Kidney glomerular epithelial cell (primary cell): ENCODE results near the gene GPR3.

ENCODE experiments used
- DNase-seq: peaks from one replicate; lab custom pipeline; 2025; lab: John Stamatoyannopoulos, UW

GPR3 gene

GRCh38 chr1:27358928-27359313, 33.5 kb upstream of the GPR3 start:
- DNase-seq = no peak

GRCh38 chr1:27359822-27360158, 32.6 kb upstream of the GPR3 start:
- no peak for DNase-seq

GRCh38 chr1:27360159-27361043, 32.0 kb upstream of the GPR3 start:
- DNase-seq = no peak

- no peak for DNase-seq
Observed at GRCh38 chr1:27361044-27361402, 31.4 kb upstream of the GPR3 start.

GRCh38 chr1:27361553-27361952, 30.9 kb upstream of the GPR3 start:
- no peak for DNase-seq

GRCh38 chr1:27363766-27364695, 28.4 kb upstream of the GPR3 start:
- no peak for DNase-seq

GRCh38 chr1:27364696-27365371, 27.6 kb upstream of the GPR3 start:
- no peak for DNase-seq

GRCh38 chr1:27365372-27366112, 26.9 kb upstream of the GPR3 start:
- peak; percentile 92 for DNase-seq

- DNase-seq = peak; percentile 39
Observed at GRCh38 chr1:27366113-27366410, 26.4 kb upstream of the GPR3 start.

- peak; percentile 48 for DNase-seq
Observed at GRCh38 chr1:27366411-27367159, 25.8 kb upstream of the GPR3 start, which contains the start of gene MAP3K6. Gene MAP3K6, minus strand, starts transcription at chr1:27366961. Its CDS starts 364 bp downstream, at chr1:27366597.

GRCh38 chr1:27367160-27367650, 25.2 kb upstream of the GPR3 start:
- no peak for DNase-seq

- DNase-seq = peak; percentile 3
Observed at GRCh38 chr1:27368869-27369582, 23.4 kb upstream of the GPR3 start.

- peak; percentile 77 for DNase-seq
Observed at GRCh38 chr1:27372022-27372807, 20.2 kb upstream of the GPR3 start.

- no peak for DNase-seq
Observed at GRCh38 chr1:27372808-27373690, 19.4 kb upstream of the GPR3 start.

- no peak for DNase-seq
Observed at GRCh38 chr1:27374362-27375086, 17.9 kb upstream of the GPR3 start, which contains the start of gene FCN3. Gene FCN3, minus strand, starts transcription at chr1:27374824. Its CDS starts 6 bp downstream, at chr1:27374818.

- no peak for DNase-seq
Observed at GRCh38 chr1:27377760-27378495, 14.5 kb upstream of the GPR3 start.

- DNase-seq = no peak
Observed at GRCh38 chr1:27379564-27380122, 12.8 kb upstream of the GPR3 start.
